SK-N-MC (cell line): ENCODE measurements around the gene KIAA0513.

Source experiments
- EZH2 ChIP-seq: fragments of 200-600 bp; sonication (generic); IDR thresholded peaks from one replicate; pipeline ENCODE4 v1.6.1; 2017; ENCODE audit warnings: antibody characterized with exemption
- FOXP2 ChIP-seq: optimal IDR thresholded peaks from 2 replicates; pipeline ENCODE3; 2011; ENCODE audit warnings: mild to moderate bottlenecking, moderate library complexity; ENCODE audit not compliant: insufficient read depth; ENCODE audit errors: extremely low read length, control extremely low read depth
- POLR2AphosphoS5 ChIP-seq: IDR thresholded peaks from 2 replicates; pipeline ENCODE4 v1.6.1; 2012; ENCODE audit warnings: mild to moderate bottlenecking, low read depth, low read length, borderline replicate concordance

DNA sequence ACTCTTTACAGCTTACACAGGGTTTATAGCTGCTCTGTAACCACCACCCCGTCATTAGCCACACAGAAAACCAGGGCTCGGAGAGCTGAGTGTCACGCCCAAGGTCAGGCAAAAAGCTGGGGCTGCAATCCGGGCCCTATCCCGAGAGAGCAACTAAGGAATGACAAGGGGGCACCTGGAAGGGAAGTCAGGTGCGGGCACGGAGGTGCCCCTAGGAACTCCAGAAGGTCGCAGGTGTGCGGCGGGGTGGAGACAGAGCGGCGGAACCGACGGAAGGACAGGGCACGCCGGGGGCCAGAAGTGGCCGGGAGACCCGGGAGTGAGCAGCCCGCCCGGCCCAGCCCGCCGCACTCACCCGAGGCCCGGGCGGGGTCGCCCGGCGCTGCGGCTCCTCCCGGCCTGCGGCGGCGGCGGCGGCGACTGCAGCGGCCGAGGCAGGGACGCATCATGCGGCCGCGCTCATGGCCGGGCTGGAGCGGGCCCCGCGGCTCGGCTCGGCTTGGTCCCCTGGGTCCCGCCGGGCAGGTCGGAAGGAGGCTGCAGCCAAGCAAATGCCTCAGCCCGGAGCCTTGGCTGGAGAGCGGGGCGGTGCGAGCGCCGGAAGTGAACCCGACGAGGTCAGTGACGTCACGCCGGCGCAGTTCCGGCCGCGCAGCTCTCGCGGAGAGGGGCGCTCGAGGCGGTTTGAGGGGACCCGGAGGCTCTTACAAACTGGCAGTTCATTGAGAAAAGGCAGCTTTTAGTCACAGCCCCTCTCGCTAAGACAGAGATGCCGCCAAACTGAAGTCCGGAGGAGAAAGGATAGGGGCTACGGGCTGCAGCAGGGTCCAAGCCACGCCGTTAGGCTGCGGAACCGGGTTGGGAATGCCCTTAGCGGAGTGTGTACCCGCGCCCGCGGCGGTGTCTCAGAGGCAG lies 16.4 kb upstream of the KIAA0513 start, which contains the start of gene ZDHHC7:
- TF ChIP-seq EZH2 = no peak
- peak; percentile 92 for TF ChIP-seq POLR2AphosphoS5
- no peak for TF ChIP-seq FOXP2
